HepG2 (cell line): ENCODE results near the gene OGFR. TPM values are rescaled to one million over a fixed set of nuclear protein-coding genes. Genes with fewer than 3 reads are reported as not detected.
A peak's percentile ranks its signal among the peaks of the same experiment; 100 is the strongest.

ENCODE experiments used
- CEBPZ ChIP-seq: IDR thresholded peaks from 2 replicates; pipeline ENCODE4 v1.6.1; 2012; ENCODE audit warnings: low read length, improper control_type of control experiment
- ELF4 ChIP-seq: sonication (generic); formaldehyde crosslinking; IDR thresholded peaks from 2 replicates; pipeline ENCODE4 v1.5.0; 2020; ENCODE audit warnings: missing genetic modification reagents, mild to moderate bottlenecking, moderate library complexity, borderline replicate concordance
- FOXO1 ChIP-seq: sonication (generic); formaldehyde crosslinking; IDR thresholded peaks from 2 replicates; pipeline ENCODE4 v1.4.0; 2020; ENCODE audit warnings: missing genetic modification reagents
- HCFC1 ChIP-seq: fragments of 150-350 bp; IDR thresholded peaks from 2 replicates; pipeline ENCODE4 v1.6.1; 2014; ENCODE audit warnings: low read depth, low read length
- SNAI1 ChIP-seq: sonication (generic); formaldehyde crosslinking; IDR thresholded peaks from 2 replicates; pipeline ENCODE4 v1.5.0; 2020; ENCODE audit warnings: mild to moderate bottlenecking, missing genetic modification reagents, borderline replicate concordance
- ZNF274 ChIP-seq: sonication (generic); formaldehyde crosslinking; IDR thresholded peaks from 2 replicates; pipeline ENCODE4 v1.5.1; 2020; ENCODE audit warnings: mild to moderate bottlenecking, missing genetic modification reagents
- ZNF30 ChIP-seq: sonication (generic); formaldehyde crosslinking; IDR thresholded peaks from 2 replicates; pipeline ENCODE4 v1.5.0; 2020; ENCODE audit warnings: mild to moderate bottlenecking, missing genetic modification reagents
- ZNF430 ChIP-seq: sonication (generic); formaldehyde crosslinking; IDR thresholded peaks from 2 replicates; pipeline ENCODE4 v1.9.0; 2021; ENCODE audit warnings: mild to moderate bottlenecking, missing genetic modification reagents
- ZNF674 ChIP-seq: sonication (generic); formaldehyde crosslinking; IDR thresholded peaks from 2 replicates; pipeline ENCODE4 v1.5.0; 2020; ENCODE audit warnings: low read depth, mild to moderate bottlenecking, missing genetic modification reagents
- ZNF740 ChIP-seq: sonication (generic); formaldehyde crosslinking; IDR thresholded peaks from 2 replicates; pipeline ENCODE4 v1.4.0; 2020; ENCODE audit warnings: missing genetic modification reagents
- polyA plus RNA-seq, 8 experiments: library from polyadenylated mRNA; depleted of rRNA in 3 of 8; stranded (reverse) in 7 of 8; unstranded in 1 of 8; fragments of >200 nt; fragmentation: Illumina TruSeq in 4 of 8; extraction: Trizol in 4 of 8; gene quantifications; 2 replicates each; pipeline versions ENCODE4 v1.2.1 to v1.2.3, GENCODE V29; 2011 to 2016; ENCODE audit warnings: low read depth in 4 of 8, missing spikeins in 1 of 8, mixed read lengths in 1 of 8; ENCODE audit not compliant: insufficient read depth in 1 of 8
- total RNA-seq, 5 experiments: library from RNA; depleted of rRNA; stranded (reverse); fragments of >200 nt; fragmentation: Illumina TruSeq; extraction: Trizol; gene quantifications; 2 replicates each; pipeline ENCODE4 v1.2.3, GENCODE V29; 2016; ENCODE audit warnings: low read depth in 1 of 5
- TF ChIP-seq, protein P1 (sequence below): sonication (generic); formaldehyde crosslinking; IDR thresholded peaks from 2 replicates; pipeline ENCODE4 v1.4.0; 2020; ENCODE audit warnings: missing genetic modification reagents
- TF ChIP-seq, protein P2 (sequence below): sonication (generic); formaldehyde crosslinking; IDR thresholded peaks from 2 replicates; pipeline ENCODE4 v1.5.1; 2020; ENCODE audit warnings: mild to moderate bottlenecking, missing genetic modification reagents, borderline replicate concordance
- TF ChIP-seq, protein P3 (sequence below): sonication (generic); formaldehyde crosslinking; IDR thresholded peaks from 2 replicates; pipeline ENCODE4 v1.8.0; 2022; ENCODE audit warnings: missing genetic modification reagents, mild to moderate bottlenecking, borderline replicate concordance
- TF ChIP-seq, protein P4 (sequence below): sonication (generic); formaldehyde crosslinking; IDR thresholded peaks from 2 replicates; pipeline ENCODE4 v1.5.1; 2020; ENCODE audit warnings: missing genetic modification reagents, mild to moderate bottlenecking, borderline replicate concordance
- TF ChIP-seq, protein P5 (sequence below): sonication (generic); formaldehyde crosslinking; IDR thresholded peaks from 2 replicates; pipeline ENCODE4 v1.4.0; 2020; ENCODE audit warnings: missing genetic modification reagents, borderline replicate concordance

Gene OGFR
- total and polyA plus RNA-seq, 2 of the 13 experiments (the other 11 are each of a cell fraction or from before 2014, with no cell fraction given), result 47.7 to 81.8 TPM

- TF ChIP-seq ZNF430 (CRISPR knock-in tag), result no peak; the same call in 1 of the 2 replicates
- TF ChIP-seq, protein P1, sequence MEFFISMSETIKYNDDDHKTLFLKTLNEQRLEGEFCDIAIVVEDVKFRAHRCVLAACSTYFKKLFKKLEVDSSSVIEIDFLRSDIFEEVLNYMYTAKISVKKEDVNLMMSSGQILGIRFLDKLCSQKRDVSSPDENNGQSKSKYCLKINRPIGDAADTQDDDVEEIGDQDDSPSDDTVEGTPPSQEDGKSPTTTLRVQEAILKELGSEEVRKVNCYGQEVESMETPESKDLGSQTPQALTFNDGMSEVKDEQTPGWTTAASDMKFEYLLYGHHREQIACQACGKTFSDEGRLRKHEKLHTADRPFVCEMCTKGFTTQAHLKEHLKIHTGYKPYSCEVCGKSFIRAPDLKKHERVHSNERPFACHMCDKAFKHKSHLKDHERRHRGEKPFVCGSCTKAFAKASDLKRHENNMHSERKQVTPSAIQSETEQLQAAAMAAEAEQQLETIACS, result no peak; the same call in 1 of the 2 replicates
- TF ChIP-seq ZNF30 (CRISPR knock-in tag), result no peak
- TF ChIP-seq, protein P2, sequence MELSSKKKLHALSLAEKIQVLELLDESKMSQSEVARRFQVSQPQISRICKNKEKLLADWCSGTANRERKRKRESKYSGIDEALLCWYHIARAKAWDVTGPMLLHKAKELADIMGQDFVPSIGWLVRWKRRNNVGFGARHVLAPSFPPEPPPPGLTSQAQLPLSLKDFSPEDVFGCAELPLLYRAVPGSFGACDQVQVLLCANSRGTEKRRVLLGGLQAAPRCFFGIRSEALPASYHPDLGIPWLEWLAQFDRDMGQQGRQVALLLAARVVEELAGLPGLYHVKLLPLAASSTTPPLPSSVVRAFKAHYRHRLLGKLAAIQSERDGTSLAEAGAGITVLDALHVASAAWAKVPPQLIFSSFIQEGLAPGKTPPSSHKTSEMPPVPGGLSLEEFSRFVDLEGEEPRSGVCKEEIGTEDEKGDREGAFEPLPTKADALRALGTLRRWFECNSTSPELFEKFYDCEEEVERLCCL (CRISPR knock-in tag), result 0 out of 2 replicates have a peak, but pooled peaks have one; percentile 76
- TF ChIP-seq, protein P3, sequence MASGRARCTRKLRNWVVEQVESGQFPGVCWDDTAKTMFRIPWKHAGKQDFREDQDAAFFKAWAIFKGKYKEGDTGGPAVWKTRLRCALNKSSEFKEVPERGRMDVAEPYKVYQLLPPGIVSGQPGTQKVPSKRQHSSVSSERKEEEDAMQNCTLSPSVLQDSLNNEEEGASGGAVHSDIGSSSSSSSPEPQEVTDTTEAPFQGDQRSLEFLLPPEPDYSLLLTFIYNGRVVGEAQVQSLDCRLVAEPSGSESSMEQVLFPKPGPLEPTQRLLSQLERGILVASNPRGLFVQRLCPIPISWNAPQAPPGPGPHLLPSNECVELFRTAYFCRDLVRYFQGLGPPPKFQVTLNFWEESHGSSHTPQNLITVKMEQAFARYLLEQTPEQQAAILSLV (CRISPR knock-in tag), result peak; percentile 98; the same call in 1 of the 2 replicates
- peak; percentile 65; the same call in 1 of the 2 replicates for TF ChIP-seq ZNF740 (CRISPR knock-in tag)
- TF ChIP-seq ZNF274 (CRISPR knock-in tag), result peak; percentile 98
- no peak for TF ChIP-seq ZNF674 (CRISPR knock-in tag)
- peak; percentile 81 for TF ChIP-seq FOXO1 (CRISPR knock-in tag)
- no peak for TF ChIP-seq HCFC1
- no peak; the same call in 1 of the 2 replicates for TF ChIP-seq ELF4
- TF ChIP-seq SNAI1 (CRISPR knock-in tag), result no peak
- TF ChIP-seq, protein P4, sequence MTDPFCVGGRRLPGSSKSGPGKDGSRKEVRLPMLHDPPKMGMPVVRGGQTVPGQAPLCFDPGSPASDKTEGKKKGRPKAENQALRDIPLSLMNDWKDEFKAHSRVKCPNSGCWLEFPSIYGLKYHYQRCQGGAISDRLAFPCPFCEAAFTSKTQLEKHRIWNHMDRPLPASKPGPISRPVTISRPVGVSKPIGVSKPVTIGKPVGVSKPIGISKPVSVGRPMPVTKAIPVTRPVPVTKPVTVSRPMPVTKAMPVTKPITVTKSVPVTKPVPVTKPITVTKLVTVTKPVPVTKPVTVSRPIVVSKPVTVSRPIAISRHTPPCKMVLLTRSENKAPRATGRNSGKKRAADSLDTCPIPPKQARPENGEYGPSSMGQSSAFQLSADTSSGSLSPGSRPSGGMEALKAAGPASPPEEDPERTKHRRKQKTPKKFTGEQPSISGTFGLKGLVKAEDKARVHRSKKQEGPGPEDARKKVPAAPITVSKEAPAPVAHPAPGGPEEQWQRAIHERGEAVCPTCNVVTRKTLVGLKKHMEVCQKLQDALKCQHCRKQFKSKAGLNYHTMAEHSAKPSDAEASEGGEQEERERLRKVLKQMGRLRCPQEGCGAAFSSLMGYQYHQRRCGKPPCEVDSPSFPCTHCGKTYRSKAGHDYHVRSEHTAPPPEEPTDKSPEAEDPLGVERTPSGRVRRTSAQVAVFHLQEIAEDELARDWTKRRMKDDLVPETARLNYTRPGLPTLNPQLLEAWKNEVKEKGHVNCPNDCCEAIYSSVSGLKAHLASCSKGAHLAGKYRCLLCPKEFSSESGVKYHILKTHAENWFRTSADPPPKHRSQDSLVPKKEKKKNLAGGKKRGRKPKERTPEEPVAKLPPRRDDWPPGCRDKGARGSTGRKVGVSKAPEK (CRISPR knock-in tag), result peak; percentile 81
- TF ChIP-seq, protein P5, sequence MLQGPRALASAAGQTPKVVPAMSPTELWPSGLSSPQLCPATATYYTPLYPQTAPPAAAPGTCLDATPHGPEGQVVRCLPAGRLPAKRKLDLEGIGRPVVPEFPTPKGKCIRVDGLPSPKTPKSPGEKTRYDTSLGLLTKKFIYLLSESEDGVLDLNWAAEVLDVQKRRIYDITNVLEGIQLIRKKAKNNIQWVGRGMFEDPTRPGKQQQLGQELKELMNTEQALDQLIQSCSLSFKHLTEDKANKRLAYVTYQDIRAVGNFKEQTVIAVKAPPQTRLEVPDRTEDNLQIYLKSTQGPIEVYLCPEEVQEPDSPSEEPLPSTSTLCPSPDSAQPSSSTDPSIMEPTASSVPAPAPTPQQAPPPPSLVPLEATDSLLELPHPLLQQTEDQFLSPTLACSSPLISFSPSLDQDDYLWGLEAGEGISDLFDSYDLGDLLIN (CRISPR knock-in tag), result peak; percentile 91; the same call in 1 of the 2 replicates
- TF ChIP-seq CEBPZ, result no peak
These were observed 57.2 kb downstream of the OGFR start, which contains the start of gene TCFL5 (continued) for GRCh38 chr20:62861726-62862336.
